NCI-H460 (cell line): ENCODE results near the gene MACIR. TPM values are rescaled to one million over a fixed set of nuclear protein-coding genes. Genes with fewer than 3 reads are reported as not detected.

Source experiments
- DNase-seq: peaks from one replicate; pipeline ENCODE4 v3.0.0-alpha.2; 2016; ENCODE audit warnings: low read depth; ENCODE audit errors: extremely low read depth
- total RNA-seq: library from RNA; depleted of rRNA; stranded (reverse); fragments of >200 nt; shearing (Covaris generic); gene quantifications from 2 replicates; pipeline ENCODE4 v1.2.3, GENCODE V29; 2014; rRNA removed

MACIR gene
- total RNA-seq, 1 experiment from 2014 or later = 31.8 TPM

DNA sequence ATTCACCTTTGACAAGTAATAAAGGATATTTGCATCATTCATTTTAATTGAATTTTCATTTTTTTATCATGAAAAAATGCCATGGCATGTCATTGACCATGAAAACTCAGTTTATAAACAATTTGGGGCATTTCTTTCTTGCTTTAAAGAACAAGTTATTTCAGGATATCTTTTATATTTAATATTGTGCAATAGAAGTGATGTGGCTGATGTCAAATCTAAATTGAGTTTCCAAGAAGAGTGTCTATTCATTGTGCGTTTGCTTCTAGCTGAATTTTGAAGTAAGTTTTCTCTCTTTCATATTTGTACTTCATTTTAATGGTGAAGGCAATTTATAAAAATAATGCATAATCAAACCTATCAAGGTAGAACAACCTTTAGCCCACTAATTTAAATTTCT lies 30.5 kb downstream of the MACIR start:
- DNase-seq = no peak

DNA sequence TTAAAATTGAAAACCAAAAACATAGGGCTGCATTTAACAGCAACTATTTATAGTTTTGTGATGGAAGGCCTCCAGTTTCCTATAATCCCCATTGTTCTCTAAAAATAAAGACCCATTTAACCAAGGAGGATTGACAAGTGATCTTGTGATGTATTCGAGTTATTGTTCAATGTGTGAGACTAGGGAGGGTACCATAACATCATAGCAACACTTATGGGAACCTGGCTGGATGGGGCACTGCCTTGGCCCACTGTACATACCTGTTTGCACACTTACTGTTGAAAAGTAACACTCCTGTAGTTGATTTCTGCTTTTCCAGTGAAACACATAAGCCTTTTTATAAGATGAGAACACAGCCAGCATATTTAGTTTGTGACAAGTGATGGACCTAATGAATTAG lies 32.3 kb downstream of the MACIR start:
- no peak for DNase-seq

DNA sequence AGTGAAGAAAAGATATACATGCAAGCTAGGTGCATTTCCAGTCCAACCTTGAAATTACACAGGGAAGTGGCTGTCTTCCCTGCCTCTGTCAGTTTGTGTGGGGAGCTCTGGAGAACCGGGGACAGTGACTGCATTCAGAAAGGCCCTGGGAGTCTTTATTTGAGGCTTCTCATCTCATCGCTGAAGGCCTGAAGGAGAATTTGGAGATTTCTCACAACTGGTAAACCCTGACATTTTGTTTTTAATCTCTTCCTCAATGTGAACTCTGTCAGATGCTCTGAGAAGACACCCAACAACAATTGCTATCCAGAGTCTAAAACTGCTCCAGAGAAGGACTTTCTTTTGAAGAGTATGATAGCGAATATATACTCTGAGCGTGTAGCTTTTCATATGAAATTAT lies 33.0 kb downstream of the MACIR start:
- no peak for DNase-seq

DNA sequence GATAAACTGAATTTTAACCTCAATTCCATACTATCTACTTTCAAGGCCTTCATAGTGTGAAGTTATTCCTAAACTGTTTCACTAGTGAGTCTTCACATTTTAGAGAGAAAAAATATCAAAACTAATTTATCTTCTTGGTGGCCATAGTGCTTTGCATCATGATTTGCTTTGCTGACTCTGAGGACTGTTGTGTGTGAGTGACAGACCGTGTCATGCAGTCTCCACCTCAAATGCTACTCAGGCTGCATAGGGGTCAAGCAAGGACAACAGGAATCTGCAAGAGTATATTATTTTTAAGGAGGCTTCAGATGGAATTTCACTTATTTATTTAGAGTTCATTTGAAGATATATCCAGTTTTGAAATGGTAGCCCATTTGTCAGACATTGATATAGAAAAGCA lies 34.5 kb downstream of the MACIR start:
- DNase-seq = no peak

DNA sequence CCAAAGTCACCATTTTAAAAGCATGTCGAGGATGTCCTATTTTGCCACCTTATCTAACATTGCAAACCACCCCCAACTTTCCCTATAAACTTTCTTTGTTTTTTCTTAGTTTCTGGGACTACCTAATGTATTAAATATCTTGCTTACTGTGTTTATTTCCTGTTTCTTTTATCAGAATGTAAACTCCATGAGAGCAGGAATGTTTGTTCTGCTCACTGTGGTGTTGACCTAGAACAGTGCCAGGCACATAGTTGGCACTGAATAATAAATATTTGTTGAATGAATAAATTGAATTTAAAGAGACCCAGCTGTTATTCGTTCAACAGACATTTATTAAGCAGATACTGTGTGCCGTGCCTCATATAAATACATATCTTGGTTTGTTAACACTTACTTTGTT lies 35.2 kb downstream of the MACIR start:
- DNase-seq = no peak

DNA sequence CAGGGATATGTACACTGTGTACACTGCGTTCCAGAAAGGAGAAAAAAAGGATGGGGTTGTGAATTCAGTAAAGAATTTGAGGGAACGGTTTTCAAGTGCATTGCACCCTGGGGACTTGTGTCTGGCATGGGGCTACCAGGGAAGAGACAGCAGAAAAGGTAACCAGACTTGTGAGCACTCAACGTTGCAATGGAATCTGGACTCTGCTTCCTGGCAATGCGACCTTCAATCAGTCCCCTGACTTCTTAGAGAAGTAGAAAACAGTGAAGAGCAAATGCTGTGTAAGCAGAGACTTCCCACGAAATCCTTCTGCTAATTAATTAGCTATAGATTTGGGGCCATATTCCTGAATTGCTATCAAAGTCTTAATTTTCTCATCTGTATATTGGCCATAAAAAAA lies 36.3 kb downstream of the MACIR start:
- no peak for DNase-seq

DNA sequence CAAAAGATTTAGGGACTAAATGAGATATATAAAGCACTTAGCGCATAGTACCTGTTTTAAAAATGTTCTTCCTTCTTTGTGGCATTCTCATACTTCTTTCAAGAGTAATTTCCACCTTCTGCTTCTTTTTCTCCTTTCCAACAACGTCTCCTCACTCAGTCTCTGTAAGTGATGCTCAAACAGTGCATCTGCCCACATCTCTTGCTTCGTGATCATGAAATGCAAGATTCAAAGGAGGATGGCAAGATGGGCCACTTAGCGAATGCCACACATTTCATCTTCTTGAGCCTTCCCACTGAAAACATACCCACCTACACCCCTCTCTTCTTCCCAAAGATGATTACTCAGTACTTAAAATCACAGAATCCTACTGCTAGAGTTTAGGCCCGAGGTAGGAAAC lies 36.9 kb downstream of the MACIR start:
- no peak for DNase-seq

DNA sequence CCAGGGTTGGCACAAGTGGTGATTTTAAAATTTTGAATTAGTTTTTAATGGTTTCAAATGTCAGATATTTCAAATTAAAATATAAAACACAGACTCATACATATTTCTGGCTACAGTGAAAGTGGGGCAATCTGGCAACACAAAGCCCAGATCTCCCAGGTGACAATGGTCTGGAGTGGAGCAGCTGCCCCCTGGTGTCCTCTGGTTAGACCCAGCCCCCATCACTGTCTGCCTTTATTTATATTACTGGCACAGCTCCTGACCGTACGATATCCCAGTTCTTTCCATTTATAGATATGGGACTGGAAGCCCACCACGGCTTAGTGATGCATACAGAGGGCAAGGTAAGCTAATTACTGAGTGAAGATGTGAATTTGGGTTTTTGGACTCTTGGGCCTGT lies 37.3 kb downstream of the MACIR start:
- no peak for DNase-seq

DNA sequence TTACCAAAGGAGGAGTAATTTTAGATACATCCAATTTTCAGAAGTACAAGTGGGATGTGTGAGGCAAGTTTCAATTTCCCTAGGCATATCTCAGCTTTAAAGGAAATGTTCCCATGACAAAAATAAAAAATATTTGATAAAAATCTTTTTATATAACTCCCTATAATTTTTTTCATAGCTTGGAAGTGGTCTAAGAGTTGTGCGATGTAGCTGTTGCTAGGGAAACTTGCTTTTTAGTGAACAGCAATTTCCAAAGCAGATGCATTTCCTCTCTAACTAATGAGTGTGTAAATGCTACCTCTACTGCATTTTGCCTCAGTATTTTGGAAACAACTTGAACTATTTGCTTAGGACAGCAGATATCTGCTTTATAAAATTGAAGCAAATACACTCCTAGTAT lies 39.6 kb downstream of the MACIR start:
- DNase-seq = no peak

DNA sequence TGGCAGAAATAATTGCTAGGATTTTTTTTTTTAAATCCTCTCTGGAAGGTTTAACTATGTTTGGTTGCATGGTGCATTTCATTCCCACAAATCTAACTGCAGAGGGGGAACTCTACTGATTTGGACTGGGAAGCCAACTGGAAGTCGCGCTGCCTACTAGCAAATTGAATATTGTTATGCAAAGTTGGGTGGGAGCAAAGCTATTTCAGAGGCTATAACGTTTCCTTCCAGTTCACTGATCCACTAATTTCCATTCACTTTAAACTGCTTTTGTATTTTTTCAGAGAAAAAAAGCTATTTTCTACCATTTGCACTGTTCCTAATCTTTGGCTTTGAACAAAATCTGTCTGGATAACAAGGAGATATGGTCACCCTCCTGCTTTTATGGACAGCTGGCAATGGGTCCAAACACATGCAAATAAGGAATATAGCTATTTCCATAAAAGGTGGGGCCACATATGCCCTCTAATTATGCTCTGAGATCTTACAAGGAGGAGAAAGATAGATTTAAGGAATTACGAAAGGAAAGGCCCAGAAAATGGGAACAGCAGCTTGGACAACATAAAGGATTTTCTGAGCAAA lies 40.1 kb downstream of the MACIR start:
- no peak for DNase-seq

DNA sequence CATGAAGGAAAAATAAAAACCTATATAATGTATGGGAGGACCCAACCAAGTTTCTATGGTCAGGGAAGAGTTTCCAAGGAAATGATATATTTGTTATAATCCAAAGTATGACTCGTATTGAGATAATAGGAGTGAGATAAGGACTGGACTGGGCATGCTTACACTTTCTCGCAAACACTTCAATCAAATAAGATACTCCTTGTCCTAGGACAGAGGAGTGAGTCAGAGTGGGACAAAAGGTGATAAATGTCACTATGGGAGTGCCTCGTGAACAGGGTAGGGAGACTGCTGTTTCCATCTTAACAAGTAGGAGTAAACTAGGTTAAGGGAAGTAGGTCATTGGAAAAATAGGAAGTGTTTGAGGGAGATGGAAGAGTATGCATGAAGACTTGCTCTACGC lies 47.2 kb downstream of the MACIR start:
- no peak for DNase-seq

DNA sequence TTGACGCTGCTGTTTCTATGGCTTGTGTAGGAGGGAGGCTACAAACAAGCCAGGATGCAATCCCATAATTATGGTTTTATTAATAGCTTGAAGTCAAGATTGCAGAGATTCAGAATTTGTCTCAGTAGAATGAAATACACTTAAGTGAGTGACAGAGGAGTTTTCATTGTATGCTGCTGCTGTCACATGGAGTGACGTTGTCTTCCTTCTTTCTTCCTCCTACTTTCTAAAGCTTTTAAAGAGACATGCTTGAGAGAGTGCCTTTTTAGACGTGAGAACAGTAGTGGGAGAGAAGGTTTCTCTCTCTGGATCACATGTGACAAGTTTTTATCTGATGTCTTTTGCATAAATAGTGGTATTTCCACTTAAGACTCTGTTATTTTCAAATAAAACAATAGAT lies 48.9 kb downstream of the MACIR start:
- no peak for DNase-seq

DNA sequence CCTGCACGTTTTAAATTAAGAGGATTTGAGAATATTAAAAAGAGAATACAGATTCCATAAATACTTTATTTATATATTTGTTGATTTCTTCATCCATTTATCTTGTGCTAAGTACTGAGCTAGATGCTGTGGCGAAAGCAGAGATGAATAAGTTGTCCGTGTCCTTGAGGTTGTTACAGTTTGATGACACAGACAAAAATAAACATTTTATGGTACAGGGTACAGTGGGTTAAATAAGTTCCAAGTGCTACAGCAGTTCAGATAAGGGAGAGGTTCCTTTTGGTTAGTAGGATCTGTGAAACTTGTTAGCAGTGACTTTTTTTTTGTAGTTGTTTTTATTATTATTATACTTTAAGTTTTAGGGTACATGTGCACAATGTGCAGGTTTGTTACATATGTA lies 50.2 kb downstream of the MACIR start:
- DNase-seq = no peak

DNA sequence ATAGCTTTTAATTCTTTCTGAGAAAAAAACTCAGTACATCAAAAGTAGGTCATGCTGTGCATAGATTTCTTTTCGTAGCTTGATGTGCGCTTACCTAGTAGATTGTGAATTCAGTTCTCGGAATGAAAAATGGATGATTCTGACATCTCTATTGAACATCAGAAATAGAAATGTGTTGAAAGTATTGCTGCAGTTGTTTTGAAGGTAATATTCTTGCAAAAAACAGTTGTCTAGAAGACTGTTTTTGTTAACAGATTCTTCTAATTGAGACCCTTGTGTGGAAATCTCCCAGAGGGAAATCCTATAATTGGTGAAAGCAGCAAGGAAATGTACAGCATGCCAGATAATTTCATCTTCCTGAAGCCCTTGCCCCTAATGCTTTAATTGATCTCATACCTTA lies 54.5 kb downstream of the MACIR start:
- no peak for DNase-seq

DNA sequence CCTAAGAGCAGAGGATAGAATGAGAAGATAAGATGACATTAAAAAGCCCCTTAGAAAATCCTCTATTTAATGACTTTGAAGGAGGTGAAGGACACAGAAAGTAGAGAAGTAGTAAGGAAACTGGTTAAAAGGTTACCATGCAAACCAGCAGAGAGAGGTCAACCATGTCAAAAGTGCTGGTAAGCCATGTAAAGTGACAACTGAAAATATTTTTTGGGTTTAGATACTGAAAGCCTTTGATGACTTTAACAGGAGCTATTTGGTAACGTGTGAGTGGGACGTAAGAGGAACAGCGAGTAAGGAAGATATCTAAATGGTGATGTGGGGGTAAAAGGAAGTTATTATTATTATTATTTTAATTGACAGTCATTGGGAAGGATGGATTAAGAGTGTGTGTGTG lies 56.9 kb downstream of the MACIR start:
- DNase-seq = no peak

DNA sequence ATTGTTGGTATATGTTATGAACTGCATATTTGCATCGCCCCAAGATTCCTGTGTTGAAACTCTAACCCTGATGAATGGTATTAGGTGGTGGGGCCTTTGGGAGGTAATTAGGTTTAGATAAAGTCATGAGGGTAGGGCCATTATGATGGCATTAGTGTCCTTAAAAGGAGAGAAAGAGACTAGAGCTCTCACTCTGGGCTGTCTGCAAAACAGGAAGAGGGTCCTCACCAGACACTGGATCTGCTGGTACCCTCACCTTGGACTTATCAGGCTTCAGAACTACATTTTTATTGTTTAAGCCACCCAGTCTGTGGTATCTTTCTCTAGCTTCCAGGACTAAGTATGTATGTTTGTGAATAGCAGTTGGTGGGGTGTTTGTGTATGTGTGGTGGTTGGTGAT lies 68.9 kb downstream of the MACIR start:
- no peak for DNase-seq

DNA sequence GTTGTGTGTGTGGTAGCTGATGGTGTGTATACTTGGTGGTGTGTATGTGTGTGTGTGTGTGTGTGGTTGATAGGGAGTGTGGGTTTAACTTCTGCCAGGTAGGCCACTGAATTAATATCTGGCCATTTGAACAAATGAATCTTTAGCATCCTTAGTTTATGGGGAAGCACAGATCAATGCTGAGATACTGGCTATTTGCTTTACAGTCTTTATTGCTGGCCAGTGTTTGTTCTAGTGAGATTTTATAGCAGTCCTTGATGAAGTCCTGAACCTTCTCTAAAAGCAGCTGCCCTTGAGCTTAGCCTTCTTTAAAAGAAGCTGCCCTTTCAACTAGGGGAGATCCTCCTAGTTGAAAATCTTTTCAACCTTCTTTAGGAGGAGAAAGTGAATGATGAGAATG lies 69.3 kb downstream of the MACIR start:
- no peak for DNase-seq

Other genes starting within 250 kb of the MACIR start
- gene GIN1, start 138.6 kb upstream of the MACIR start, total RNA-seq = 11.4 and 15.0 TPM in 2 replicates
- 51.7 and 64.9 TPM in 2 replicates for gene PPIP5K2, start 138.5 kb upstream of the MACIR start, total RNA-seq